SU-DHL-6 (cell line): Measurements from ENCODE around the gene CLCC1.
A peak's percentile ranks its signal among the peaks of the same experiment; 100 is the strongest.
"Not testable (repeated sequence)": the region's sequence is repeated elsewhere in the genome, so short reads cannot be mapped to it uniquely, and the experiment has no call there.

Experiments used
- H2AFZ ChIP-seq: fragments of 200-600 bp; sonication (generic); 2 replicates; pipeline ENCODE4 v1.6.1; 2014; ENCODE audit warnings: low read depth, mild to moderate bottlenecking, moderate library complexity, mixed read lengths, antibody characterized with exemption, low read length; ENCODE audit not compliant: severe bottlenecking
- H3F3A ChIP-seq: fragments of 200-600 bp; shearing (Covaris generic); 2 replicates; pipeline ENCODE4 v1.6.0; 2016; ENCODE audit warnings: antibody characterized with exemption, mild to moderate bottlenecking; ENCODE audit not compliant: insufficient read depth
- H3K27ac ChIP-seq: fragments of 200-600 bp; sonication (generic); 2 replicates; pipeline ENCODE4 v1.5.1; 2016; ENCODE audit warnings: low read depth, mild to moderate bottlenecking, low read length, moderate library complexity, mixed read lengths
- H3K27me3 ChIP-seq: fragments of 200-600 bp; sonication (generic), shearing (Covaris generic); 2 replicates; pipeline ENCODE4 v1.6.0; 2014; ENCODE audit warnings: mild to moderate bottlenecking, low read length
- H3K36me3 ChIP-seq: fragments of 200-600 bp; sonication (generic); 2 replicates; pipeline ENCODE4 v1.6.1; 2014; ENCODE audit warnings: mild to moderate bottlenecking, low read length, mixed read lengths
- H3K4me2 ChIP-seq: fragments of 300-600, 200-600 bp; shearing (Covaris generic), sonication (generic); 2 replicates; pipeline ENCODE4 v1.6.0; 2014; ENCODE audit warnings: low read length, low read depth, mild to moderate bottlenecking; ENCODE audit not compliant: poor library complexity, severe bottlenecking
- H3K4me3 ChIP-seq: fragments of 200-600 bp; sonication (generic); 2 replicates; pipeline ENCODE4 v1.5.1; 2014; ENCODE audit warnings: antibody characterized with exemption, low read length, mild to moderate bottlenecking, mixed read lengths; ENCODE audit not compliant: insufficient read depth, poor library complexity, severe bottlenecking
- H3K79me2 ChIP-seq: fragments of 200-600 bp; sonication (generic); 2 replicates; pipeline ENCODE4 v1.6.1; 2014; ENCODE audit warnings: mild to moderate bottlenecking, low read length, moderate library complexity; ENCODE audit not compliant: insufficient read depth
- H3K9ac ChIP-seq: fragments of 200-600 bp; sonication (generic); 2 replicates; pipeline ENCODE4 v1.7.0; 2014; ENCODE audit warnings: mild to moderate bottlenecking, low read length
- H3K9me2 ChIP-seq: fragments of 200-600 bp; sonication (generic); replicated peaks from 2 replicates; pipeline ENCODE4 v1.6.1; 2014; ENCODE audit warnings: low read length; ENCODE audit not compliant: insufficient read depth
- H3K9me3 ChIP-seq: fragments of 200-600 bp; sonication (generic); 2 replicates; pipeline ENCODE4 v1.6.1; 2014; ENCODE audit warnings: low read length, mixed read lengths; ENCODE audit not compliant: insufficient read depth
- H4K20me1 ChIP-seq: fragments of 200-600 bp; sonication (generic); 2 replicates; pipeline ENCODE4 v1.6.1; 2014; ENCODE audit warnings: low read depth, mild to moderate bottlenecking, antibody characterized with exemption, low read length, moderate library complexity, mixed read lengths
- CTCF ChIP-seq: fragments of 200-600 bp; sonication (generic); IDR thresholded peaks from one replicate; pipeline ENCODE4 v1.5.1; 2017; ENCODE audit warnings: antibody characterized with exemption, mild to moderate bottlenecking, low read length, moderate library complexity; ENCODE audit not compliant: insufficient read depth, poor library complexity, severe bottlenecking
- EZH2phosphoT487 ChIP-seq: fragments of 200-600 bp; sonication (generic), shearing (Covaris generic); conservative IDR thresholded peaks from 2 replicates; pipeline ENCODE4 v1.6.1; 2018; ENCODE audit warnings: mild to moderate bottlenecking, antibody characterized with exemption, low read length, moderate library complexity, mixed read lengths

Gene CLCC1

GRCh38 chr1:108963052-108963686 is at the start of gene CLCC1:
Gene CLCC1 (minus strand): TSS chr1:108963484. CDS start chr1:108950437, 13,047 bp downstream.
- Histone ChIP-seq H3K9me2 (no peaks in the 10 kb centered on the region), H3K79me2 (peaks cover 25% of the 10 kb centered on the region), H3K4me3 (peak within 1 kb of the TSS; percentile 78), H3F3A (peaks cover 16% of the 10 kb centered on the region), H2AFZ (peak within 1 kb of the TSS; percentile 91), H3K9ac (peak within 1 kb of the TSS; percentile 81), H3K4me2 (peak within 1 kb of the TSS; percentile 65), H3K36me3 (no peaks in the 10 kb centered on the region), H3K9me3 (no peaks in the 10 kb centered on the region), H3K27ac (peak within 1 kb of the TSS; percentile 88), H3K27me3 (no peaks in the 10 kb centered on the region), H4K20me1 (no peaks in the 10 kb centered on the region)
- TF ChIP-seq CTCF (no peak), EZH2phosphoT487 (no peak)

GRCh38 chr1:109011335-109011734 is 48.1 kb upstream of the CLCC1 start:
- no peak for TF ChIP-seq EZH2phosphoT487
- Histone ChIP-seq H3K79me2 (no peaks in the 10 kb centered on the region), H4K20me1 (no peaks in the 10 kb centered on the region)

GRCh38 chr1:108996622-108997021 is 33.3 kb upstream of the CLCC1 start:
- not testable (repeated sequence) for H3F3A ChIP-seq, H3K9me3 ChIP-seq, H3K4me2 ChIP-seq, H3K4me3 ChIP-seq, H3K27ac ChIP-seq, H2AFZ ChIP-seq, H3K79me2 ChIP-seq, H3K9ac ChIP-seq, H4K20me1 ChIP-seq, H3K27me3 ChIP-seq, H3K9me2 ChIP-seq
- peaks cover 31% of the 10 kb centered on the region for H3K36me3 ChIP-seq

More at GRCh38 chr1:109011335-109011734, 48.1 kb upstream of the CLCC1 start:
- Histone ChIP-seq H2AFZ (no peak overlapping the region), H3K36me3 (peaks cover 9% of the 10 kb centered on the region; the same call in 1 of the 2 replicates), H3K9ac (no peak overlapping the region), H3K4me2 (no peak overlapping the region), H3K27me3 (no peaks in the 10 kb centered on the region), H3K27ac (no peak overlapping the region), H3K4me3 (no peak overlapping the region), H3F3A (no peaks in the 10 kb centered on the region), H3K9me3 (no peaks in the 10 kb centered on the region), H3K9me2 (no peaks in the 10 kb centered on the region)

- H2AFZ ChIP-seq = no peak overlapping the region
- H3K79me2 ChIP-seq = no peaks in the 10 kb centered on the region
- H3K4me2 ChIP-seq = no peak overlapping the region
- no peaks in the 10 kb centered on the region; the same call in 1 of the 2 replicates for H3K36me3 ChIP-seq
- H3K27ac ChIP-seq = no peak overlapping the region
- H3K9ac ChIP-seq = no peak overlapping the region
- no peaks in the 10 kb centered on the region for H4K20me1 ChIP-seq
- no peaks in the 10 kb centered on the region for H3K27me3 ChIP-seq
- no peaks in the 10 kb centered on the region for H3K9me2 ChIP-seq
- peaks cover 10% of the 10 kb centered on the region; the same call in 1 of the 2 replicates for H3F3A ChIP-seq
- no peak overlapping the region for H3K4me3 ChIP-seq
- H3K9me3 ChIP-seq = no peaks in the 10 kb centered on the region
- TF ChIP-seq EZH2phosphoT487 = no peak
- no peak for TF ChIP-seq CTCF
Observed at GRCh38 chr1:108983114-108983513, 19.8 kb upstream of the CLCC1 start.
